Upper lobe of right lung (tissue), 1 donor: ENCODE data around the gene NIPAL4. TPM values are rescaled to one million over a fixed set of nuclear protein-coding genes. Genes with fewer than 3 reads are reported as not detected.
A peak's percentile ranks its signal among the peaks of the same experiment; 100 is the strongest.

Experiments
- ATAC-seq: fragments of 200-7000 bp; cut with Tn5 transposase; one replicate; pipeline ENCODE4 v1.9.1; 2020; ENCODE audit warnings: mild to moderate bottlenecking, moderate library complexity
- DNase-seq: peaks from one replicate; pipeline ENCODE4 v3.0.0-alpha.2; 2020
- H3K27ac ChIP-seq: fragments of 200-600 bp; one replicate; pipeline ENCODE4 v1.8.0; 2022
- H3K27me3 ChIP-seq: fragments of 200-600 bp; one replicate; pipeline ENCODE4 v1.8.0; 2022; ENCODE audit warnings: mild to moderate bottlenecking
- H3K36me3 ChIP-seq: fragments of 200-600 bp; one replicate; pipeline ENCODE4 v1.8.0; 2022
- H3K4me1 ChIP-seq: fragments of 200-600 bp; one replicate; pipeline ENCODE4 v1.8.0; 2022
- H3K4me3 ChIP-seq: fragments of 200-600 bp; one replicate; pipeline ENCODE4 v1.8.0; 2022; ENCODE audit warnings: mild to moderate bottlenecking
- H3K9me3 ChIP-seq: fragments of 200-600 bp; one replicate; pipeline ENCODE4 v1.8.0; 2022
- intact Hi-C: fragments of 100-400 bp; cut with DNase I; formaldehyde crosslinking; loops from one replicate; pipeline ENCODE4 v1.11.0; 2022
- total RNA-seq: library from RNA; stranded (reverse); fragmentation: NEBNext Ultra II Directional; extraction: Animal tissue kit (Norgen Biotek cat#: 25700); gene quantifications from one replicate; pipeline ENCODE4 v1.2.1, GENCODE V29; 2021
- TF ChIP-seq, protein P1 (sequence below): fragments of 200-600 bp; IDR thresholded peaks from one replicate; pipeline ENCODE4 v1.8.0; 2022; ENCODE audit warnings: antibody characterized with exemption
- donor health status: DM: no; HTN: yes; CAD: no; lungs with severe emphysema.

The NIPAL4 gene
- total RNA-seq, 1 donor from 2014 or later = not detected

DNA sequence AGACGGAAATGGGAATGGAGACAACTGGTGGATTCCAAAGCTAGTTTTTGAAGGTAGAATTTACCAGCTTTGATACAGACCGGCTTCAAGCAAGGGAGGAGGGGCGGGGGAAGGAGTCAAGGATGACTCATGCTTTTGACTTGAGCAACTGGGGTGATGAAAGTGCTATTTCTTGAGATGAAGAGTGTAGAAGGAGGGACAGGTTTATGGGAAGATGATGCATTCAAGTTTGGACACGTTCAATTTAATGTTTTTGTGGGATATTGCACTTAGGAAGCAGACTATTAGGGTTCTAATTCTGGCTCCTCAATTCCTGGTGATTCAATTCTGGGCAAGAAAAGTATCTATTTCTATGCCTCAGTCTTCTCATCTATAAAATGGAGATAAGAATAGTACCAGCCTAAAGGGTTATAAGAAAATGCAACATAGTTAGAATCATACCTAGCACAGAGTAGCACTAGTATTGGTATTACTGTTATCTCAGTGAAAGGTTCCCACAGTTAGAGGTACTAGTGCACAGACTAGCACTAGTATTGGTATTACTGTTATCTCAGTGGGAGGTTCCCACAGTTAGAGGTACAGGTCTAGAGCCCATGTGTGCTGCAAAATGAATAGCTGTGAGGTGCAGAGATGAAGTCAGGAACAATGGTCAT is 4.6 kb downstream of the NIPAL4 start:
- H3K4me3 ChIP-seq = no peak overlapping the region
- H3K4me1 ChIP-seq = peaks cover 7% of the 10 kb centered on the region
- H3K9me3 ChIP-seq = no peaks in the 10 kb centered on the region
- TF ChIP-seq, protein P1, sequence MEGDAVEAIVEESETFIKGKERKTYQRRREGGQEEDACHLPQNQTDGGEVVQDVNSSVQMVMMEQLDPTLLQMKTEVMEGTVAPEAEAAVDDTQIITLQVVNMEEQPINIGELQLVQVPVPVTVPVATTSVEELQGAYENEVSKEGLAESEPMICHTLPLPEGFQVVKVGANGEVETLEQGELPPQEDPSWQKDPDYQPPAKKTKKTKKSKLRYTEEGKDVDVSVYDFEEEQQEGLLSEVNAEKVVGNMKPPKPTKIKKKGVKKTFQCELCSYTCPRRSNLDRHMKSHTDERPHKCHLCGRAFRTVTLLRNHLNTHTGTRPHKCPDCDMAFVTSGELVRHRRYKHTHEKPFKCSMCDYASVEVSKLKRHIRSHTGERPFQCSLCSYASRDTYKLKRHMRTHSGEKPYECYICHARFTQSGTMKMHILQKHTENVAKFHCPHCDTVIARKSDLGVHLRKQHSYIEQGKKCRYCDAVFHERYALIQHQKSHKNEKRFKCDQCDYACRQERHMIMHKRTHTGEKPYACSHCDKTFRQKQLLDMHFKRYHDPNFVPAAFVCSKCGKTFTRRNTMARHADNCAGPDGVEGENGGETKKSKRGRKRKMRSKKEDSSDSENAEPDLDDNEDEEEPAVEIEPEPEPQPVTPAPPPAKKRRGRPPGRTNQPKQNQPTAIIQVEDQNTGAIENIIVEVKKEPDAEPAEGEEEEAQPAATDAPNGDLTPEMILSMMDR = no peak
- ATAC-seq = peak; percentile 81
- H3K27me3 ChIP-seq = peaks cover 21% of the 10 kb centered on the region
- intact Hi-C loops = no loop called here
- no peak overlapping the region for H3K27ac ChIP-seq
- no peaks in the 10 kb centered on the region for H3K36me3 ChIP-seq
- DNase-seq = no peak

DNA sequence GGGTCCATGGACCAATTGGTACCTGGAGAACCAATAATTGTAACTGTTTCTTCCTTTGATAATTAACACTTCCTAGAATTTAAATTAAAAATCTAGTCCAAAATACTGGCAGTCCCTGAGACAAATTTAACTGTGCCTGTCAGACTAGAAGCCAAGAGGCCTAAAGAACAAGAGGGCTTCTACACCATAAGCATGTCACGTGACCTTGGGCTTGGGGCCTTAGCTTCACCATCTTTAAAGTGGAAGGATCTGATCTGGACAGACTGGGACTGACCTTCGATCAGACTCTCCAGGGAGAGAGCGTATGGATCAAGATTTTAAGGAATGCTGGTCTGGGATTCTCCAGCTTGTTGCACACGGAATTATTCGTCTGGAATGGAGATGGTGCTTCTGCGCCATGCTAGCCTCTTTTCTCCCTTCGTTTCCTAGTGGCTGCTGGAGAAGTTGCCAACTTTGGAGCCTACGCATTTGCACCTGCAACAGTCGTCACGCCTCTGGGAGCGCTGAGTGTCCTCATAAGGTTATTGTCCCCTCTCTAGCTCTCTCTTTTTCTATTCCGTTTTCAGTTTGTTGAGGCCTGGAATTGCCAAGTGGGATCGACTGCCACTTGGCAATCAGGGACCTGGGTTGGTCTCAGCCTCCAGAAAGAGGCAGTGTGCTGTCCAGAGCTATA is 8.4 kb downstream of the NIPAL4 start:
- Histone ChIP-seq H3K27me3 (no peaks in the 10 kb centered on the region), H3K4me3 (no peak overlapping the region), H3K27ac (no peak overlapping the region), H3K36me3 (no peaks in the 10 kb centered on the region), H3K4me1 (no peaks in the 10 kb centered on the region), H3K9me3 (no peaks in the 10 kb centered on the region)
- DNase-seq = no peak
- ATAC-seq = no peak
- intact Hi-C loops = no loop called here
- TF ChIP-seq, protein P1 = no peak

GRCh38 chr5:157469073-157469472 is 9.1 kb downstream of the NIPAL4 start:
- intact Hi-C loops = no loop called here
- ATAC-seq (no peak), DNase-seq (no peak)
- H3K4me3 ChIP-seq = no peak overlapping the region
- no peaks in the 10 kb centered on the region for H3K9me3 ChIP-seq
- H3K27ac ChIP-seq = no peak overlapping the region
- no peaks in the 10 kb centered on the region for H3K36me3 ChIP-seq
- TF ChIP-seq, protein P1 = no peak
- H3K4me1 ChIP-seq = no peaks in the 10 kb centered on the region
- H3K27me3 ChIP-seq = no peaks in the 10 kb centered on the region

- no peaks in the 10 kb centered on the region for H3K27me3 ChIP-seq
- H3K9me3 ChIP-seq = no peaks in the 10 kb centered on the region
- ATAC-seq (no peak), DNase-seq (no peak)
- no peak overlapping the region for H3K27ac ChIP-seq
- H3K36me3 ChIP-seq = no peaks in the 10 kb centered on the region
- TF ChIP-seq, protein P1 = no peak
- intact Hi-C loops = no loop called here
- H3K4me1 ChIP-seq = no peaks in the 10 kb centered on the region
- H3K4me3 ChIP-seq = no peak overlapping the region
Measured at GRCh38 chr5:157469687-157470086, 9.7 kb downstream of the NIPAL4 start.

DNA sequence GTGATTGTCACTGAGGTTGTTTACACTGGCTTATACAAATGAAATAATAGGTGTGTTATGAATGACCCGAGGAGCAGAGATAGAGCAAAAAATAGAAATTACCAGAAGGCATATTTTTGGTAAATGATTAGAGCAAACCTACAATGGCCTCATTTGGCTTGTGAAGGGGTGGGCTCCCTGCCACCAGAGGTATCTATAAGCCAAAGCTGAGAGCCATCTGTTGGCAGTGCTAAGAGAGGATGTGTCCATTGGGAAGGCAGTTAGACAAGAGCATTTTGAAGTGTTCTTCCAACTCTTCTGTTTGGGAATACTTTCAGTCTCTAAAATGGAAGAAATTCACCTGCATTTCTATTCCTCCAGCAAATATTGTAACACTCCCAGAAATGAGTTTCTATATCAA is 10.6 kb downstream of the NIPAL4 start:
- Histone ChIP-seq H3K36me3 (no peaks in the 10 kb centered on the region), H3K4me3 (no peak overlapping the region), H3K27ac (no peak overlapping the region), H3K4me1 (no peaks in the 10 kb centered on the region), H3K9me3 (no peaks in the 10 kb centered on the region), H3K27me3 (no peaks in the 10 kb centered on the region)
- intact Hi-C loops = no loop called here
- TF ChIP-seq, protein P1 = no peak
- DNase-seq = no peak
- no peak for ATAC-seq
